ENCODE measurements around the gene KBTBD2. TPM values are rescaled to one million over a fixed set of nuclear protein-coding genes. Genes with fewer than 3 reads are reported as not detected.
"Not testable (repeated sequence)": the region's sequence is repeated elsewhere in the genome, so short reads cannot be mapped to it uniquely, and the experiment has no call there.

KBTBD2 gene
- 35.1 TPM for polyA plus RNA-seq (ENCODE audit: insufficient read length)

DNA sequence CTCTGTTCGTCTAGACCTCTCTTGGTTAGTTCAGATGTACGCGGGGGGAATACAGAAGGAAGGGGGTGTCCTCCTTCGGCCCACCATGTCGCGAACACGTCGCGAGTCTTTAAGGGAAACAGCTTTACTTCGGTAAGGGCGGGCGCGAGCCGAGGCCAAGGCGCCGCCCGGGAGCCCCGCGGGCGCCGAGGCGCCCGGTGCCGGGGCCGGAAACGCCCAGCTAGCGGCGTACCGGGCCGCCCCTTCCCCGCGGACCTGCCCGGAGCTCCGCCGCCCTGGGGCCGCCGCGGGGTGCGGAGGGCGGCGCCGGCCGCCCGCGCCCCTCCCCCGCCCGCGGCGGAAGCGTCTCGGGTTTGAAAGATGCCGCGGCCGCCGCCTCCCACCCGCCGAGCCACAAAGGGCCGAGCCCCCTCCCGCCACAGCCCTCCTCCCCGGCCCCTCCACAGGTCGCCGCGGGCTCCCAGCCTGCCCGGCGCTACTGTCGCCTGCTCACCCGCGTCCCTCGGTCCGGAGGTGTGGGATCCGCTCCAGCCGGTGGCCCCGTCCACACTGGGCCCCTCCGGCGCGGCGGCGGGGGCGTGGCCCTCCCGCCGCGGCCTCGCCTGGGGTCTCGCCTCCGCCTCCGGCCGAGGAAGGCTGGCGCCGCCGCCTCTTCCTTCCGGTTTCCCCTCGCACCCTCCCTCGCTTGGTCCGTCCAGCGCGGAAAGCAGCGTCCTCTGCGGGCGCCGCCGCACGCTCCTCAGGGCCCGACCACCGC, at the start of gene KBTBD2:
Gene KBTBD2 (minus strand): TSS at position 718 of the 757 bp plus-strand sequence. CDS start 12,156 bp downstream, outside the sequence.
- DNase-seq (ENCODE audit: low read depth): peak; percentile 46

DNA sequence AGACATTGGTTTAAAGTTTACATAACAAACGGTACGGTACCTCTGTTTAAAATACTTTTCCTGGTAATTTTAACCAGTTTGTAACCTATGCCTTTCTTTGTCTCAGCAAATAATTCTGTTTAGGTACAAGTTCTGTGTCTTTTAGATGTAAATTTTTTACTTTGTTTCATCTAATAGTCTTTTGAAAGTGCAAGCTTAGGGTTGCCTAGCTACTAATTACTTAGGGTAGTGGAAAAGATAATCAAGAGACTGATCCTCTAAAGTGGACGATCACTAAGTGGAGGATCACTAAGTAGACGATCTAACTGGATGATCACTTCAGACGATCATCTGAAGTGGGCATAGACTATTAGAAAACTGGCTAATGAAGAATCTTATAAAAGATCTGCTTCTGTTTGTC, 49.6 kb upstream of the KBTBD2 start:
- DNase-seq (ENCODE audit: low read depth): no peak

DNA sequence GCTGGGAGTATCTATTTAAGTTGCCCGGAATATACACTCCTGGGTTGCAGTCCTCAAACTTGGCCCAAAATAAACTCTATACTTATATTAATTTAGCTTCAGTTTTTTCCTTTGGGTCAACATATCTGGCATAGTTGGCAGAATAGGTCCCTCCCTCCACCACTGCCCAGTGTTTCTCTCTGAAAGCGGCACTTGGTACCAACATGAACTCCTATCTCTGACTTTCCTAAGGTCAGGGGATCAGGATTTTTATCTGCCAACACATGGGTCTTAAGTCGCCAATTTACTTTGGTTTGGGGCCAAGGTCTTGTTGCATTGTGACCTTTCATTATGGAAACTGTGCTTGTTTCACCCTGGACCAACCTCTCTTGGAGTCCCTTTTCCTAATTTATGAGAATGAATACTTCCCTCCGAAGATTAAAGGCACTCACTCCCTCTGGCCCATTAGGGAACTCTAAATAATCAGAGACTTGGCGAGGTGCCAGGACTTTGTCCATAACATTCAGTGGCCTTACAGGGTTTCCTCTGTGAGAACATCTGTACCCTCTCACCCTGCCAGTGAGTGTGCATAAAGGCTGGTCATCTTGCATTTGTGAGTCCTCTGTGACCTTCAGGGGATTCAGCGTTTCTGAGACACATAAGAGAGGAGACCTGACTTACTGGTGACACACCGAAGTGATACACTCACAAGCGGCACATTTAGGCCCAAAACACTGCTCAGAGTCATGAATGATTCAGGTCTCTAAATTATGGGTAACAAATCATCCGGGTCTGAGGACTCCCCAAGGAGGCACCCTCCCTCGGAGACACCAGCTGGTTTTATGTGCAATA, 46.0 kb upstream of the KBTBD2 start:
- DNase-seq (ENCODE audit: low read depth): no peak

DNA sequence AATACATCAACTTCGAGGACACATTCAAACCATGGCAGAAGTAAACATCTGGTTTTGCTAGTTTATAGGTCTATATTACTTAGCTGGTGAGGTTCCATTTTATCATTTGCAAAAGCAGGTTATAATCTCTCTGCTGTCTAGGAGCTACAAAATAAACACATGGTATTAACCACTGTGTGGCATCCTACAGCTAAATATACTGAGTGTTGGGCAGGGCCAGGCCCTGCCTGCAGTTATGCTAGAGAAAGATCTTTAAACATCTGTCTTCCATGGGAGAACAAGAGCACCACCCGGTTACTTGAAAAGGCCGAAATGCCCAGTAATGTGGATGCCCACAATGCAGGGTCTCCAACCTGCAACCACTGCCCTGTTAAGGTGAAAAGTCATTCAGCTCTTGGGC, 45.1 kb upstream of the KBTBD2 start:
- no peak for DNase-seq (ENCODE audit: low read depth)

DNA sequence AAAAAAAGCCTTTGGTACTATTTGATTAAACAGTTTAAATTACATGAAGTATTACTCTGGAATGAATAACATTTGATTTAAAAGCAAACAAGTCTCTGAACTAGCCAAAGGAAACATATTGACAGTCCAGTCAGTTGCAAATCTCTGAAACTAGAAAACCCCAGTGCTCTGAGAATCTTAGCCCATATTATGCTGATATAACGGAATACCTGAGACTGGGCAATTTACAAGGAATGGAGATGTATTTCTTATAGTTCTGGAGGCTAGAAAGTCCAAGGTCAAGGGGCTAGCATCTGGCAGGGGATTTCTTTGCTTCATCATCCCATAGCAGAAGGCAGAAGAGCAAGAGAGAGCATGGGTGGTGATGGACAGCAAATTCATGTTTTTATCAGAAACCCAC, 44.0 kb upstream of the KBTBD2 start:
- DNase-seq (ENCODE audit: low read depth): no peak

DNA sequence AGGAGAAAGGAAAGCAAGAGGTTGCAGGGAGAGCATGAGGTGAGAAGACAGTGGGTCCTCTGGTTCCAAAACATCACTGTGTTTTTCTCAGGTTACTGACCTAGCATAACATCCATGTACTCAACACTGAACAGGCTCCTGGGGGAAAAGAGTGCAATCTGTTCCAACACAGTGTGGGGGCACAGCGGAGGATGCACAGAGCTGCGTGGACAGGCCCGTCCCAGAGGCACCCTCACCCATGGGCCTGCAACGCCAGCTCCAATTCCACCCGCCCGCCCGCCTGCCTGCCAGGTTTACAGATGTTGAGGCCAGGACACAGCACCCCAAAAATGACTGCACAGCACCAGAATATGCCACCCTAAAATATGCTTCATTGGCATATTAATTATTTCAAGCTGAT, 38.8 kb upstream of the KBTBD2 start:
- DNase-seq (ENCODE audit: low read depth): no peak

DNA sequence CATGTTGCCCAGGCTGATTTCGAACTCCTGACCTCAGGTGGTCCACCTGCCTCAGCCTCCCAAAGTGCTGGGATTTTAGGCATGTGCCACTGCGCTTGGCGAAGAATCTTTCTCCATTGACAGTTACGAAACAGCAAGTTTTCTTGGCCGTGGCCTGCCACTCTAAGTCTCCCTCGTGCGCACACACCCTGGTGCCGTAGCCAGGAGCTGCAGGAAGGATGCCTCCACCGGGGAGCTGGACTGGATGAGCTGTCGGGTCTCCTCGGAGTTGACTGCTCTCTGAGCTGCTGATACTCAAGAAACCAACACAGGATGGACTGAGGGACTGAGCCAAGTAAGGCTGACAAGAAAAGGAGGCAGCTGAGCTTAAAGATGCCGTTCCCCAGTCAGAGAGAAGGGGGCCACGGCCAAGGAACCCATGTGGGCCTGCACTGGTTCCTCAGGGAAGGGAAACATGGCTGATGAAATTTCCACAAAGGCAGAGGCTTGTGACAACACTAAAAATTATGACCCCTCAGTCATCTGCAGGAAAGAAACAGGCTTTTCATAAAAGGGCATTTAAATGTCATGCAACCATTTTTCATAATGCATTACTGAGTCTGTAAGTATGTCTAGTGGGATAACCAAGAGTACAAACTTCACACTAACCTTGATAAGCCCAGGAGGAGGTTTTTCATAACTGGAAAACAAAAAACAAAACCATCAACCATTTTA, 38.0 kb upstream of the KBTBD2 start:
- no peak for DNase-seq (ENCODE audit: low read depth)

DNA sequence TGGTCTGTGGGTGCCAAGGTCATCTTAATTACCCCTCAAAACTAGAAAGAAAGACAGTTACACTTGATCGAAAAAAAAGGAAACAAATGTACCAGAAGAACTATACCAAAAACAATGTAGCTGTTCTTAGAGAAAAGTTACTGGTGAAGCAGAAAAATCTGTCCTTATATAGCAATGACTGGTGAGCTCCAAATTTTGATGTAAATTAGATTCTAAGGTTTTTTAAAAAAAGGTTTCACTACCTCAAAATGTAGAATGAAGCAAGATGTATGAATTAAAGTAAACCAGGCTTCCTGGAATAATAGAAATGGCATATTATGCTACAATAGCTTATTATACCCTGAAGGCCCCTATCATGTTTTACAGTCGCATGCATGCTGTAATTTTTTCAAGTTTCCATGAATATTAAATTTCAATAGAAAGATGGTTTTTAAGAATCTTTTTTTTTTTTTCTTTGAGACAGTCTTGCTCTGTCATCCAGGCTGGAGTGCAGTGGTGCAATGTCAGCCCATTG, 37.3 kb upstream of the KBTBD2 start:
- no peak for DNase-seq (ENCODE audit: low read depth)

DNA sequence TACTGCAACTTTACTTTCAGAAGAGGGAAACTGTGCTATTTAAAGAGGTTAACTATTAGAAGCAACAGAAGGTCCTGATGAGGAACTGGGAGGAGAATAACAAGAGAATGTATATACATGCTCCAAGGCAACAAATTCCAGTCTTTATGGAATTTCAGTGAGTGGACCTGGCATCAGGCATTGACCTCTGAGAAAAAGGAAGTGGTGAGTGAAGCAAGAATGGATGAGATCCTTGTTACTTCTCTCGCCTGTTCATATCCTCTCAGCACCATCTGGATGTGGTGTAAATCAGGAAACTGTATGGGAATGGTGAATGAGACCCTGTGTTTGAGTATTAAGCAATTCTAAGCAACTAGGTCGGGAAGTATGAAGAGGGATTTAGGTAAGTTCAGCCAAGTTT, 30.3 kb upstream of the KBTBD2 start:
- no peak for DNase-seq (ENCODE audit: low read depth)

DNA sequence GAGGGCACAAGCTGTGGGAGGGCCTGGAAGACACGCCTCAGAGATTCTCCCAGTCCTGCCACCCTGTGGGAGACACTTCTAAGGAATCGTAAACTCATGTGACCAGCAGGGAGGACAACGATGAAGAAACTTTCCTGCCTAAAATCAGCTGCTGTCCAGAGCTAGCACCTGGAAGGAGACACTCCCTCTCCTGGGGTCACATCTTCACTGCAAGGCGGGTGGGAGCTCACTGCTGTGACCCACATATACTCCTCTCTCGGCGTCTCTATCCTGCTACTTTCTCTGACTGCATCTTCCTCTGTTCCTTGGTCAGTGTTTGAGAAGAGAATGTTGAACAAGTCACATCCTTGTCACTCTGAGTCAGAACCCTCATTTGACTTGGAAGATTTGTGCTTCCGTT, 25.4 kb upstream of the KBTBD2 start:
- DNase-seq (ENCODE audit: low read depth): not testable (repeated sequence)

DNA sequence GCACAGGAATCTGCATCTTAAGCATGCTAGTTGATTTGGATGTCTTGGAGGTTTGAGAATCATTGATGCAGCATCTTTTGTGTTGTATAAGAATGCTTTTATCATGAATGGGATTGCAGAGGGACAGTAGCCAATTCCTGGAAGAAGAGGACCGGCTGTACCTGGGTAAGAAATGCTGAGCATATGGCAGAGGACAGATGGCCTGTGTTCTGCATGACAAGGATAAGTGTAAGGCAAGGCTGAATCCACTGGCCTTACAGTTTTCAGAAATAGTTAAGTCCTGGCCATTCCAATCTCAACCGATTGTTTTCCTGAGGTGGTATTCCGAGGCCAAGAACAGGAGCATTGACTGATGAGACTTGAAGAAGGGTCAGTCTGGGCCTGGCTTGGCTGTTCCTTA, 24.4 kb upstream of the KBTBD2 start:
- no peak for DNase-seq (ENCODE audit: low read depth)

DNA sequence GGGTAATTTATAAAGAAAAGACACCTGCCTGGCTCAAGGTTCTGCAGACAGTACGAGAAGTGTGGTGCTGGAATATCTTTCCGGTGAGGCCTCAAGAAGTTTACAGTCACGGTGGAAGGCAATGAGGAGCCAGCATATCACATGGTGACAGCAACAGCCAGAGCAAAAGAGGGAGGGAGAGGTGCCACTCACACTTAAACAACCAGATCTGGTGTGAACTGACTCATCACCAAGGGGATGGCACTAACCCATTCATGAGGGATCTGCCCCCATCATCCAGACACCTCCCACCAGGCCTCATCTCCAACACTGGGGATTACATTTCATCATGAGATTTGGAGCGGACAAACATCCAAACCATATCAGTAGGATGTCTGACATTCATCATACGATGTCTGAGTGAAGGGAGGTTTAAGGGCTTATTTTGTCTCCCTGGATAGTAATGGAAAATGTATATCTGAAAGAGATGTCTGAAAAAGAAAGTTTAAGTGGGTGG, 23.5 kb upstream of the KBTBD2 start:
- DNase-seq (ENCODE audit: low read depth): no peak

DNA sequence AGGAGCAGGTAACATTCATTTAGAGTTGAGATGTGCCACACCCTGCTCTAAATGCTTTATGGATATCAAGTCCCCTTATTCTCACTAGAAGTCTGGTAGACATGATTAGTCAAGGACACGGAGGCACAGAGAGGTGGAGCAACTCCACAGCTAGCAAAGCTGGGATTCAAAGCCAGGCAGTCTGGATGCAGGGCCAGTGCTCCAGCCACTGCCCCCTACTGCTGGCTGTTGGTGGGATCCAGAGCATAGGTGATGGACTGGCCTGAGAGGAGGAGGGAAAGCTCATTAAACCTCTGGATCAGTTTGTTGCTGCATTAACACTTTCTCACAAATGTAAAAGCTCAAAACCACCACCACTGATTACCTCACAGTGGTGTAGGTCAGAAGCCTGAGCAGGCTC, 22.6 kb upstream of the KBTBD2 start:
- DNase-seq (ENCODE audit: low read depth): no peak

DNA sequence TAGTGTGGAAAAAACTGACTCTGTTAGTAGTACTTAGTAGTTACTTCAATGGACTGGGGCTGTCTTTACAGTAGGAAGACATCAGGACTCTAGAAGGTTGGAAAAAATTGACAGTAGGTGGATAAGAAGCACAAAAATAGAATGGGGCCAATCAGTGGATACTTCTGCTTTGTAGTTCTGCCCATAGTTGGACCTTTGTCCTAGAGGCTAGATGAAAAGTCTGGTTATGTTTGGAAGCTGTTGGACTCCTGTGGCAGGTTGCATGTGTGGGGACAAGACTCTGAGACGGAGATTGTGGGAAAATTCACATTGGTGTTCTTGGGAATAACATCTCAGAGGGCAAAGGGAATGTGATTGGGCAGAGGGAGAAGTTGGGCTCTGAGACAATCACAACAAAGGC, 18.6 kb upstream of the KBTBD2 start:
- DNase-seq (ENCODE audit: low read depth): no peak

DNA sequence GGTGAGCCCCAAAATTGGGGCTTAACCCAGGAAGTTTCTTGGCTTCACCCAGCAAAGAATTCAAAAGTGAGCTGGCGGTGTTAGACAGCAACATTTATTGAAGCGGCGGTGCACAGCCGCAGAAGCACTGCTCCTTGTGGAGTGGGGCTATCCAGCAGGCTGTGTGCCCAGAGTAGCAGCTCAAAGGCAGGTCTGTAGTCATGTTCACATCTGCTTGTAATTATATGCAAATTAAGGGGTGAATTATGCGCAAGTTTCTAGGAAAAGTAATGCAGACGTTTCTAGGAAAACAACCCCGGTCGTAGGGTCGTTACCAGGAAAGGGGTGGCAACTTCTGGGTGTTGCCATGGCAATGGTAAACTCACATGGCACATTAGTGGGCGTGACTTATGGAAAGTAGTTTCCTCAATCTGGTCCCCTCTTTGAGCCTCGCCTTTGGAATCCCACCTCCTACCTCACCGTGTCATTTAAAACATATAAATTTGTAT, 13.7 kb upstream of the KBTBD2 start:
- peak; percentile 82 for DNase-seq (ENCODE audit: low read depth)

DNA sequence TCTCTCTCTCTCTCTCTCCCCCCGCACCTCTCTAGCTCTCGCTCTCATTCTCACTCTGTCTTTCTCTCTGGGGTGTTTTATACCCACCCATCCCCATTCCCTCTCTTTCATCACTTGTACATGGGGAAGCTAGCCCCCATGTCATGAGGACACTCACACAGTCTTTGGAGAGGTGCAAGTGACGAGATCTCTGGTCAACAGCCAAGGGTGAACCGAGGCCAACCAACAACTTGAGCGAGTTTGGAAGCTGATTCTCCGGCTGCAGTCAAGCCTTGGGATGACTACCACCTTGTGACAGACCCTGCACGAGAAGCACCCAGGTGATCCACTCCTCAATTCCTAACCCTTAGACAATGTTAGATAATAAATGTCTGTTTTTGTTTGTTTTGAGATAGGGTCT, 10.1 kb upstream of the KBTBD2 start:
- DNase-seq (ENCODE audit: low read depth): no peak

DNA sequence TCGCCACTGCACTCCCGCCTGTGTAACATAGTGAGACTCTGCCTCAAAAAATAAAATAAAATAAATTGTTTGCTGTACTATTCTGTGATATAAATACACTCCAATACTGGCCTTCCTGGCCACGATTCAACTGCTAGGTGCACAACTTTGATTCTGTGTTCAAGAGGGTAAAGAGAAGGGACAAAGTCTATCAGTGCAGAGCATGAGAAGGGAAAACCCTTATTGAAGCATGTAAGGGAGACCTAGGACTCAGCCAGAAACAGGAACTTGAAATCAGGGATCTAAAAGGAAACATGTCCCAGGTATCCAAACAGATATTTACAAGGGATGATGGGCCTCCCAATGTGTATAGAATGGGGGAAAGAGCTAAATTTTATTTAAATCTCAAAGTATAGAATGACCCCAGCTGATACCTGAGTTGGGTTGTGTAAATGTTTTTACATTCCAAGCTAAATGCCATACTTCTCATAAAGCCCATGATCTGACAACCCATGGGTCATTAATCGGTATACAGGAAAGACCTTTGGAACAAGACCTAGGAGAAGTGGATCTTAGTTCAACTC, 9.0 kb upstream of the KBTBD2 start:
- DNase-seq (ENCODE audit: low read depth): no peak

DNA sequence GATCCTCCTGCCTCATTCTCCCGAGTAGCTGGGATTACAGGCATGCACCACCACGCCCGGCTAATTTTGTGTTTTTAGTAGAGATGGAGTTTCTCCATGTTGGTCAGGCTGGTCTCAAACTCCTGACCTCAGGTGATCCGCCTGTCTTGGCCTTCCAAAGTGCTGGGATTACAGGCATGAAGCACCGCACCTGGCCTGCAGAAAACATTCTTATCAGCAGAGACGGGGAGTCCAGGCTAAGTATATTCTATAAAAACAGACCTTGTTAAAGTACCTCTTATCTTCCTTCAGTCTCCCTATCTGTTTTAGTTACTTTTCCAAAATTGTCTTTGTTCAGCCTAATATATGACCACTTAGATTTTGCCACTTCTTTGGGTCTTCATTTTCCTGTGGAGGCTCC, 5.8 kb upstream of the KBTBD2 start:
- DNase-seq (ENCODE audit: low read depth): not testable (repeated sequence)

DNA sequence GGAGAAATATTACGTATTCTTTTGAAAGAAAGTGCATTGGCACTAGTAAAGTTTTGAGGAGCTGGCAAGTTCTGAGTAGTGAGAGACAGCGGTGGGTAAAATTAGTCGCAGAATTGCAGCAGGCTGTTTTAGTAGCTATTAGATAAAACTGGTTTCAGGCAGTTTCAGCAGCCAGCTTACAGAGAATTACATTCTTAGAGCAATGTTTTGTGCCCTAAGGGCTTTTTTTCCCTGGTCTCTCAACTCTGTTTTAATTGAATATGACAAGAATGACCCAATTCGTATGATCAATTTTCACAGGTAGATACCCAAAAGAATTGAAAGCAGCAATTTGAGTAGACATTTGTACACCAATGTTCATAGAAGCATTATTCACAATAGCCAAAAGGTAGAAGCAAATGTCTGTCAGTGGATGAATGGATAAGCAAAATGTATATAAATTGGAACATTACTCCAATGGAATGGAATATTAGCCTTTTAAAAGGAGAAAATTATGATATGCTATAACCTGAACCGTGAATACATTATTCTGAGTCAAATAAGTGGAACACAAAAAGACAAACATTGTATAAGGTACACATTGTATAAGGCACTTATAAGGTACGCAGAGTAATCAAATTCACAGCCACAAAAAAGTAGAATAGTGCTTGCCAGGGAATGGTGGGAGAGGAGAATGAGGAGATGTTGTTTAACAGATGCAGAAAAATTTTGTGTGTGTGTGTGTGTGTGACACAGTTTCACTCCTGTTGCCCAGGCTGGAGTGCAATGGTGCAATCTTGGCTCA, 5.2 kb upstream of the KBTBD2 start:
- no peak for DNase-seq (ENCODE audit: low read depth)

DNA sequence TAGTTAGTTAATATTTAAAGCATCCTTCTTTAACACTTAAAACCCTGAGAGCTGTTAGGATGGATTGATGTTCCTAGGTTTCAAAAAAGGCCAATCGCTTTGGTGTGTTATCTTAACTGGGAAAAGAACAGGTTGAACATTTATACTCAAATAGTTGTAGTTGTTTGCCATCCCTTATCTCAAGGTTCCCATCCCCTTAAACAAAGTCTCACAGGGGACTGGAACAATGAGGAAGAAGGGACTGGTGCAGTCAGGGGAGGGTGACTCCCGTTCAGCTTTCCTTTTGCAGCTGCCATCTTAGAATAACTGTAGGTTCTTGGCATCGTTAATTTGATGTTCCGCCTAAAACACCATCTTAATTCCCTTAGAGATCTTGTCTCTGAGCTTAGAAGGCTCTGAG, 2.6 kb upstream of the KBTBD2 start:
- DNase-seq (ENCODE audit: low read depth): no peak

DNA sequence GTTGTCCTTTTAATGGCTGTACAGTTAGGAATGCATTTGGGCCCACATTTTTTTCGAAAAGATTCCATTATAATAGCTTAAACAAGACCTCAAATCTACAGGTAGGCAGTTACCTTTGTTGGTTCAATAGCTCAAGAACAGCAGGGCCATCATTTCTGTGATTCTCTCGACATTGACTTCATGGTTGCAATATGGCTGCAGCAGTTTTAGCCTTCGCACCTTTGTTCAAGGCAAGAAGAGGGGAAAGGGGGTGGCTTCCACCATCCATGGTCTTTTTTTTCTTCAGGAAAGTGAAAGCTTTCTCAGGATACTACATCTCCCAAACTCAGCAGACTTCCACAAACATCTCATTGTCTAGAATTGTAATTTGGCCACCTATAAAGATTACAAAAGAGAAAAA, 2.2 kb upstream of the KBTBD2 start:
- no peak for DNase-seq (ENCODE audit: low read depth)

Data from forelimb muscle (tissue), 1 donor.